ENCODE data around the gene MSTO1.

DNA sequence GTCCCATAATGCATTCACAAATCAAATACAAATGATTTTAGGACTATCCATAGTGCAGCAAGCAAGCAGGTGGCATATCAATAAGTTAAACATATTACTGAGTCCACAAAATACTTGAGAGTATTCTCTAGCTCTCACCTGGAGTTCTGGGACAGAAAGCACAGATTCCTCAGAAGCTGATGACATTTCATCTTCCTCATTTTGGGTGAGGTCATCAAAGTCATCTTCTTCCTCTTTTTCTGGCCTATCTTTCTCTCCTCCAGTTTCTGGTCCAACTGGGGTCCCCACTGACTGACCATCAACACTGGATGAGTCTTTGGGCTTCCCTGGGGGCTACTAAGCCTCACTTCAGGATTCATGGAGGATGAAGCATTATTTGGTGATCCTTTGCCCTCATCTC, 39.7 kb downstream of the MSTO1 start:
- TF ChIP-seq CTCF (conservative IDR thresholded peaks at IDR 0.05; ENCODE audit: low read depth, low read length) (no peak), CEBPB (IDR thresholded peaks at IDR 0.05; ENCODE audit: low read depth, low read length) (no peak), POLR2A (IDR thresholded peaks at IDR 0.05; ENCODE audit: low read depth, low read length) (no peak), MAZ (IDR thresholded peaks at IDR 0.05; ENCODE audit: borderline replicate concordance, low read depth, low read length) (no peak), NFE2L2 (IDR thresholded peaks at IDR 0.05; ENCODE audit: low read depth, low read length) (no peak), CHD1 (IDR thresholded peaks at IDR 0.05; ENCODE audit: low read depth, low read length) (no peak), SMC3 (IDR thresholded peaks at IDR 0.05; ENCODE audit: low read depth, low read length) (no peak), RCOR1 (IDR thresholded peaks at IDR 0.05; ENCODE audit: insufficient replicate concordance, low read length) (no peak), MXI1 (IDR thresholded peaks at IDR 0.05; ENCODE audit: borderline replicate concordance, low read depth, low read length) (no peak), RFX5 (IDR thresholded peaks at IDR 0.05; ENCODE audit: low read depth, low read length) (no peak), RAD21 (IDR thresholded peaks at IDR 0.05; ENCODE audit: low read length) (no peak), FOS (IDR thresholded peaks at IDR 0.05; ENCODE audit: low read depth, low read length) (no peak), BHLHE40 (IDR thresholded peaks at IDR 0.05; ENCODE audit: low read depth, low read length) (no peak)
- TF ChIP-seq, protein P1, sequence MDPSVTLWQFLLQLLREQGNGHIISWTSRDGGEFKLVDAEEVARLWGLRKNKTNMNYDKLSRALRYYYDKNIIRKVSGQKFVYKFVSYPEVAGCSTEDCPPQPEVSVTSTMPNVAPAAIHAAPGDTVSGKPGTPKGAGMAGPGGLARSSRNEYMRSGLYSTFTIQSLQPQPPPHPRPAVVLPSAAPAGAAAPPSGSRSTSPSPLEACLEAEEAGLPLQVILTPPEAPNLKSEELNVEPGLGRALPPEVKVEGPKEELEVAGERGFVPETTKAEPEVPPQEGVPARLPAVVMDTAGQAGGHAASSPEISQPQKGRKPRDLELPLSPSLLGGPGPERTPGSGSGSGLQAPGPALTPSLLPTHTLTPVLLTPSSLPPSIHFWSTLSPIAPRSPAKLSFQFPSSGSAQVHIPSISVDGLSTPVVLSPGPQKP (IDR thresholded peaks at IDR 0.05; ENCODE audit: borderline replicate concordance, low read depth, low read length): no peak

Measured in IMR-90 (cell line).